Measurements from ENCODE around the gene PRR20G.
"Not testable (repeated sequence)": the region's sequence is repeated elsewhere in the genome, so short reads cannot be mapped to it uniquely, and the experiment has no call there.

The PRR20G gene

DNA sequence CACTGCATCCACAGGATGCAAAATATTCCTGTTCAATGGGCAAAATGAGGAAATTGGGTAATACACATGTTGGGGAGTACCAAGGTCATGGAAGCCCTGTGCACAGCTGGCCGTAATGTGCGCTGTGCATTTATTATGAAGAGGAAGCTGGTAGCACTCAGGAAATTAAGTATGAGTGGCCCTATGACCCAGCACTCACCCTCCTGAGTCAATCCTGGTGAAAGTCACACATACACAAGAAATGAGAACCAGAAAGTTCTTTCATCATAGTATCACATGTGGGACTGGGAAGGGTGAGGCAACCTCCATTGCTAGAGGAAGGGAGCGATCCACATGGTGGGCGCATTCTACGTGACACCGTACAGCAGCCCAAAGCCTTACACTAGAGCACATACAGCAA, 11.4 kb upstream of the PRR20G start:
- DNase-seq (ENCODE audit: low read depth, low spot score): no peak

DNA sequence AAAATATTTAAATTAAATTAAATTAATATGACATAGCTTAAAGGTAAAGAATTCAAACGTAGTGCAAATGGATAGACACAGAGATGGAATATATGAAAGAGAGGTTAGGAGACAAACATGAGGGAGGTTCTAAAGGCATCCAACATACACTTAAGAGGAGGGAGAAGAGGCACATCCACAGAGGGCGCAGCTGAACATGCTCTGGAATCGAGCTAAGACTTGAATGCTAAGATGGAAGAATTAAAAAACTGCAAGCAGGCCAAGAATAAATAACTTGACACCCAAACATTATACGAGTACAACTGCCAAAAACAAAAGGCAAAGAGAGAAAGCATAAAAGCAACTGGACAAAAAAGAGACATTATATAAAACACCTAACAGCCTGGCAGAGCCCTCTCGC, 9.1 kb upstream of the PRR20G start:
- no peak for DNase-seq (ENCODE audit: low read depth, low spot score)

DNA sequence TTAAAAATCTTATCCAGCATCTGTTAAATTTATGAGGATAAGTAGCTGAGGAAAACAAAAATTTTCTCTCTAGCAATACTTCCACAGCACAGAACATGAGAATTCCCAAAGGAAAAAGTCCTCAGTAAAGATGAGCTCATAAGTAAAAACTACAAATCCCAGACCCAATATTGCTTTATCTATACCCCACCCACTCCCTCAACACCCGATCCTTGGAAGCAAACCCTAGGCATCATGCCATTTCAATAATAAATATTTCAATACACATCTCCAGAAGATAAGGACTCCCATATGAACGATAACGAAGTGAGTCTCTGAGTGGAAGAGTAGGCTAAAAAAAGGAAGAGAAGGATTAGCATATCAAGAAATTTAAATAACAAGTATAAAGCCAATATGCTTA, 8.3 kb upstream of the PRR20G start:
- no peak for DNase-seq (ENCODE audit: low read depth, low spot score)

DNA sequence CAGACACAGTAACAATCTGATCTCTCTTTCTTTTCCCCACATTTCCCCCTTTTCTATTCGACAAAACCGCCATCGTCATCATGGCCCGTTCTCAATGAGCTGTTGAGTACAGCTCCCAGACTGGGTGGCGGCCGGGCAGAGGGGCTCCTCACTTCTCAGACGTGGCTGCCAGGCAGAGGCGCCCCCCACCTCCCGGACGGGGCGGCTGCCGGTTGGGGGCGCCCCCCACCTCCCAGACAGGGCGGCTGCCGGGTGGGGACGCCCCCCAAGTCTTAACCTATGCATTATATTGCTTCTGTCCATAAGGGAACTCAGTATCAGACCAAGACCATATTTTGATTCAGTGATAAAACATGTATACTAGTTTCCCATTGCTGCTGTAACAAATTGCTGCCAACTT, 5.8 kb upstream of the PRR20G start:
- DNase-seq (ENCODE audit: low read depth, low spot score): not testable (repeated sequence)

DNA sequence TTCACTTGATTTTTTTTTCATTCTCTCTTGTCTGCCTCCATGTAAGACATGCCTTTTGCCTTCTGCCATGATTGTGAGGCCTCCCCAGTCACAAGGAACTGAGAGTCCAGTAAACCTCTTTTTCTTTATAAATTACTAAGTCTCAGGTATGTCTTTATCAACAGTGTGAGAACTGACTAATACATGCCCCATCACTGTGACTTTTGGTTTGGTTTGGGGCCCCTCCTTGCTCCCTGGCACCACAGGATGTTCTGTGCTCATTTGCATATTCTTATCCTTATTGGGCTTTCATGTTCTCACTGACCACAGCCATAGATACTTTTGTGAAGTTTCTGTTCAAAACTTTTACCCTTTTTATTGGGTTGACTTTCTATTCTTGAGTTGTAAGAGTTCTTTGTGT, 3.8 kb upstream of the PRR20G start:
- DNase-seq (ENCODE audit: low read depth, low spot score): no peak

DNA sequence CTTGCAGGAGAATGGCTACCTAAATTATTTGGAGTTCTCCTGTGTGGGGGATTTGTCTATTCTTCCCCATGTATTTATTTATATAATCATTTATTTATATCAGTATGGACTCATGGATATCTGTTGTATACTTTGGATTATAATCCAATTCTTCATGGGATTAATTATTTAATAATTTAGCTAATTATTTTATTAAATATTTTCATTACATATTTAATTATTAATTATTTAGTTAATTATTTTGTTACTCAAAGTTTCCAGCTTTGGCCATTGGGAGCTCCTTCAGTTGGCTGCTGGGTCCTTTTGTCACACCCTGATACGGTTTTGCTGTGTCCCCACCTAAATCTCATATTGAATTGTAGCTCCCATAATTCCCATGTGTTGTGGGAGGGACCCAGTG, 3.3 kb upstream of the PRR20G start:
- no peak for DNase-seq (ENCODE audit: low read depth, low spot score)

DNA sequence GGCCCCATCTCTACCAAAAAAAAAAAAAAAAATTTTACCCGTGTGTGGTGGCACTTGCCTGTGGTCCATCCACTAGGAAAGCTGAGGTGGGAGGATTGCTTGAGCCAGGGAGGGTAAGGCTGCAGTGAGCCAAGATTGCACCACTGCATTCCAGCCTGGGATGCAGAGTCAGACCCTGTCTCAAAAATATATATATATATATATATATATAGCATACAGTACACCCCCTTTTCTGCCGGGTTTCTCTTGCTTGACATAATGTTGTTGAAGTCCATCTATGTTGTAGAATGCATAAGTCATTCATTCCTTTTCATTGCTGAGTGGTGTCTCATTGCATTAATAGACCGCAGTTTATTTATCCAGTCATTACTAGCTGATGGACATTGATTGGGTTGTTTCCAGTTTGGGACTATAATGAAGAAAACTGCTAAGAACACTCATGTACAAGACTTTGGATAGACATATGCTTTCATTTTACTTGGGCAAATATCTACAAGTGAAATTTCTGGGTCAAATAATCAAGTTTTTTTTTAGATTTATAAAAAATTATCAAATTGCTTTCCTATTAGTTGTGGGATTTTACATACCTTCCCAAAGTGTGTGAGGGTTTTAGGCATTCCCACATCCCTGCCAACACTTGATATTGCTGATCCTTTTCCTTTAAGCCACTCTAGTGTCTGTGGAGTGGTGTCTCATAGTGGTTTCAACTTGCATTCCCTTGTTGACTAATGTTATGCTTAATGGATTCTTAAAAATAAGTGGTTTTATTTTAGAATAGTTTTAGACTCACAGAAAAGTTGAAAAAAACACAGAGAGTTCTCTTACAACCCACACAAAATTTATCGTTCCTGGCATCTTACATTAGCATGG, 2.1 kb upstream of the PRR20G start:
- no peak for DNase-seq (ENCODE audit: low read depth, low spot score)

DNA sequence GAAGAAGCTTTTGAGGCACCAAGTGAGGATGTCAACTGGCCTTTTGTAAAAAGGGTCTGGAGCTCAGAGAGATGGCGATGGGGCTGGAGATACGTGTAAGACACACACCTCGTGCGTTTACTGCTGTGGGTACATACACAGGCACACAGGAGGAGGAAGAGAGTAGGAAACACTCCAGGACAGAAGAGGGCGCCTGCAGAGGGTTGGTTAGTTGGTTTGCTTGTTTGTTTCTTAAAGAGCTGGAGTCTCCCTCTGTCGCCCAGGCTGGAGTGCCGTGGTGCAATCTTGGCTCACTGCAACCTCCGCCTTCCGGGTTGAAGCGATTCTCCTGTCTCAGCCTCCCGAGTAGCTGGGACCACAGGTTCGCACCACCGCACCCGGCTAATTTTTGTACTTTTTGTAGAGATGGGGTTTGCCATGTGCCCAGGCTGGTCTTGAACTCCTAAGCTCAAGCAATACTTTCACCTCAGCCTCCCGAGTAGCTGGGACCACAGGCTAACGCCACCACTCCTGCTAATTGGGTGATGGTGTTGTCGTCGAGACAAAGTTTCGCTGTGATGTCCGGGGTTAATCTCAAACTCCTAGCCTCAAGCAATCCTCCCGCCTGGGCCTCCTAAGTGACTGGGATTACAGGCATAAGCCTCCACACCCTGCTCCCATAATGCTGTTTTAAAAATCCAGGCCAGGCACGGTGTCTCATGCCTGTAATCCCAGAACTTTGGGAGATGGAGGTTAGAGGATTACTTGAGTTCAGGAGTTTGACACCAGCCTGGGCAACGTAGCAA, 1.3 kb upstream of the PRR20G start:
- no peak for DNase-seq (ENCODE audit: low read depth, low spot score)

DNA sequence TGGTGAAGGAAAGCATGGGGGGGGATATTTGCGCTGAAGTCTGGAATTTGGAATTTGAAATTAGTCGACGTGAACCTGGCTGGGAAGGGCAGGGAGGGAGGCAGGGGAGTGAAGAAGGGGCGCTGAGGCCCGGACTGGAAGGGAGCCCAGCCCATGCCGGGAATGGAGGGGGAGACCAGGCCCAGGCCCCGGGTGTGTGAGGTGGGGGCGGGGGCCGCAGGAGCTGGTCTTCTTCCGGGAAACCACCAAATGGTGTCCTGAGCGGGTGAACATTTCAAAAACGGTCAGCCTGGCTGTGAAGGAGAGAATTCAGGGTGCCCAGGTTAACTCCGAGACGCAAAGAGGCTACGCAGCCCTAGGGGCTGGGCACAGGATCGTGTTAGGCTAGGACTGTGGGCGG, 497 bp upstream of the PRR20G start:
- DNase-seq (ENCODE audit: low read depth, low spot score): no peak

DNA sequence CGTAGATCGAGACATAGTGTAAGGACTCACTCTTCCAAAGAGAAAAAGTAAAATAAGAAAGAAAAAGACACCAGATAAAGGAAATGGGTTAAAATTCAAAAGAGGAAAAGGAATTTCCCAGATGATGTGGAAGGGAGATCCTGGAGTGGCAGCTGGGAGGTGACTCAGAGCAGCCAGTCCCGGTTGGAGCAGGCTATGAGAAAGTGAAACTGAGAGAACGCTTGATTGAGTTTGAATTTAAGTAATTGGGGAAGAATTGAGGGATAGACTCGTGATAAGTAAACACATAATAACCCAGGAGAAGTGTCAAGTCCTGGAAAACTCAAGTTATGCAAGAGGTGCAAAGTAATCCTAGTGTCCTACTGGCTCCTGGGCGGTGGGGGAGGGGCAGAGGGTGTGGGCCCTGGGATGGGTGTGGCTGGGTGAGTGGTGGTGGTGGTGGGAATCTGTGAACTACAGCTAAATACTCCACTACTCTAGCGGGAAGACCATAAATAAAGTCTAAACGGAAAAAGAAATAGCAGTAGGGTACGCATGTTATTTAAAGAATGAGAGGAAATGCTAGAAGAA, 1.2 kb downstream of the PRR20G start:
- DNase-seq (ENCODE audit: low read depth, low spot score): no peak

DNA sequence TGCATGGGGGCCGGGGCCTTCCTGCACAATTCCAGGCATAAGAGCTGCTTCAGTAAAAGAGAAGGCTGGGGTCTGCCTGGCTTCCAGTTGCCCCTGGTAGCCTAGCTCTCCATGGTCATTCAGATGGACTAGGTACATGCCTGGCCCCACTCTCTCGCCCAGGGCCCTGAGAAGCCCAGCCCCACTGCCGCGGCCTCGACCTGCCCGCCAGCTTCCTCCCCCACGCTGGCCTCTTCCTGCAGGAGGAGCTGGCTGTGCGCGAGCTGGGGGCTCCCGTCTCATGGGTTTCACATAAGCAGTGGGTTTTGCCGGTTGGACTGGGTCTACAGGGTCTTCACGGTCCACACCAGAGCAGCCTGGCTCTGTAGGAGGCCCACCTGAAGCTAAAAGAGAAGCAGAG, 3.6 kb downstream of the PRR20G start:
- DNase-seq (ENCODE audit: low read depth, low spot score): no peak

DNA sequence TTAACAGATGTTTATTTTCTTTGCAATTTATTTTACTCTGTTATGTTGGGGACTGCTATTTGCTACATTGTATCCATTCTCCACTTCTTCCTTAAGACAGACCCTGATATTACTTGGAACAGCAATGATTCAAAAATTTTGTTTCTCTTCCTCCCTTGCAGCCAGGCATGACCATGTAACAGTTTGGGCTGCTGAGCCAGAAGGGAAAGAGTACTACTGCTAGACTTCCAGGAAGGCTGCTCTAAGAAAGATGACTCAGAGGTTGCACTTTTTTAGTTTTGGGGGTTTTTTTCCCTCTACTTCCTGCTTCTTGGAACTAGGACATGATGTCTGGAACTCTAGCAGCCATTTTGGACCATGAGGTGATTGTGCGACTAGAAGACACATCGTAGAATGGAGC, 10.3 kb downstream of the PRR20G start:
- no peak for DNase-seq (ENCODE audit: low read depth, low spot score)

DNA sequence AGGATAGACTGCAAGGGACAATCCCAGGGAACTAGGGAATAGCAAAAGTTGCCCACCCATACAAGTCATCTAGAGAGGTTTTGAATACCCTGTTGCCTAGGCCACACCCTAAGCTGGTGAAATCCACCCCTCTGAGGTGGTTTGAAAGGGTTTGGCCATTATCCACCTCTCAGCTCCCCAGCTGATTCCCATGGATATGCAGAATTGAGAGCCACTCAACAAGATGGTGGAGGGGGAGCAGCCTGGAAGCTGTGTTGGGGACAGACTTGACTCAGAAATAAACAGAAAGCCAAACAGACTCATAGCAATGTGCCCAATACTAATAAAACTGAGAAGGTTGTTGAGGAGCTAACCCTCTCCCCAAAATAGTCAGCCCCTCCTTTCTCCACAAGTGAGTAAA, 10.9 kb downstream of the PRR20G start:
- DNase-seq (ENCODE audit: low read depth, low spot score): no peak

DNA sequence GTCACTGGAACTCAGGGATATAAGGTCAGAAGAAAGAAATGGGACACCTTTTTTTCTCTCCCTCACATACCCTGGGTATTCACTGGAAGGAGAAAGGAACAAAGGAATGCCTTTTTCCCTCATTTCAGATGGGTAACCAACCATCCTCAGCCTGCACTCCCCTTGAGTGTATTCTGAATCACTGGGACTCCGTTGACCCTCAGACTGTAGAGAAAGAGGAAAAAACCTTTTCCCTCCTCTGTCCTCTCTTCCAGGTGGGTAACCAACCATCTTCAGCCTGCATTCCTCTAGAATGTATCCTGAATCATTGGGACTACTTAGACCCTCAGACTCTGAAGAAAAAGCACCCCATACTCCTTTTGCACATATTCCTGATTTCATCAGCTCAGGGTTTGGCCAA, 11.4 kb downstream of the PRR20G start:
- DNase-seq (ENCODE audit: low read depth, low spot score): no peak

DNA sequence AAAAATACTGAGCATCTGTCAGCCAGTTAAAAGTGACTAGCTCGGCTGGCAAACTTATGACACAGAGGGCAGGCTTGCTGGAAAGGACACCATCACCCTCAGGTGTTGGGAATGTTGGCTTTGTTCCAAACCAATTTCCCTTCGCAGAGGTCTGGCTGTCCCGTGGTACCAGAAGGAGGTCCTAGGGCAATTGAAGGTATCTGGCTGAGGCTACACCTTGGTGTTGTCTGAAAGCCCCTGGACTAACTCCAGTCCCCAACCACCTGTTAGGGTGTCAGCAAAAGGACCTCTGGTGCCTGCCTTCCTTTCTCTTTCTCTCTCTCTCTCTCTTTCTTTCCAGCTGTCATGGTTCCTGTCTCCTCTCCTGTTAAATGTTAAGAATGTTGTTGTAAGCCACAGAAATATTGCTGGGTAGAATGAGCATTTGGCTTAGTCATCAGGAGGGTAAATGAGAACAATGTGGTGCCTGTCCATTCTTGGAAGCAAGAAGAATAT, 12.5 kb downstream of the PRR20G start:
- no peak for DNase-seq (ENCODE audit: low read depth, low spot score)

DNA sequence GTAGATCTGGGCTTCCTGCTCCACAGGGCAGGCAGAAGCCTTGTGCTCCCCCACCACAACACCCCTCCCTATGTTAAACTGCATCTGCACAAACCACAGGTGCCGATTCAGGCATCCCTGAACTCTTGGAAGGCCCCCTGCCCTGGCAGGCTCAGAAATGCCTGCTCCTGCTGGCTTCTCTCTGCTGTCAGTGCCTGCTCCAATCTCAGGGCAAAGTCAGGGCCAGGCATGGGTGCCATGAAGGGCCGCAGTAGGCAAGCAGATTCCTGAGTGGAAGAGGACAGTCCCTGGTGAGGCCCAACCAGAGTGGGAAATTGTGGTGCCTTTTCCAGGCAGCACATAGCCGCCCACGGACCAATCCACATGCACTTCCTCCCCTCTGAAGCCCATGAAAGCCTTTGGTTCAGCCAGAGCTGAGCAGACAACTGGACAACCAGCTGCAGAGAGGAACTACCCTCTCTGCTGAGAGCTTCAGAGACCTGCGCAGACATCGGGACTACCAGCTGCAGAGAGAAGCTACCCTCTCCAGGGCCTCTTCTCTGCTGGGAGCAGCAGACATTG, 13.6 kb downstream of the PRR20G start:
- no peak for DNase-seq (ENCODE audit: low read depth, low spot score)

DNA sequence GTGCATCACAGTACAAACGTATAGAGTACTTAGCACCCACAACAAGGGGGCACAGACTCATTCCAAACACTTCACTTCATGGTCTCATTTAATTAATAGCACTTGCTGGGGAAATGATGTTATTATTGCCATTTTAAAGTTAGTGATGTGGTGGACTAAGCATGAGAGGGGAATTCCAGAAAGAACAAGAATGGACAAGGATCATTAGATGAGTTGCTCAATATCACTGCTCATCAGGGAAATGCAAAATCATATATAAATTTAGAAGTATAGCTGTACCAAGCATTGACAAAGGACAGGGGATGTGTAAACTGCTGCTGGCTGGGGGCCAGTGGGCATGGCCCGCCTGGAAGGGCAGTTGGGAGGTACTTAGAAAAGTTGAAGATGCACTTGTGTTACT, 14.6 kb downstream of the PRR20G start:
- DNase-seq (ENCODE audit: low read depth, low spot score): no peak

DNA sequence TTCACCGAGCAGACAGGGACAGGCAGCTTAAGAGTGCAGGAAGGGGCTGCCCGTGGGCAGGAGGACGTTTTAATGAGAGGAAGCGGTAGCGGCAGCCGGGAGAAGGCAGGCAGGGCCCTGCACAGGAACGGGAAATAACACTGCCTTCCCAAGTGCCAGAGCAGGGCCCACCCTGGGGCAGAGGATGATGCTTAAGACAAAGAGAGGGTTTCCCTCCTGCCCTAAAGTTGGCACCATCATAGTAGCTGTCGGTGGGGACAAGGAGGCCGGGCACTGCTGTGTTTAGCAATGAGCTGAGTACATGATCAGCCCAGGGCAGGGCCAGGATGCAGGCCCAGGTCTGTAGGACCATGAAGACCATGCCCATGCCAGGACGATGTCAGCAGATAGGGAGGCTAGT, 21.7 kb downstream of the PRR20G start:
- no peak for DNase-seq (ENCODE audit: low read depth, low spot score)

DNA sequence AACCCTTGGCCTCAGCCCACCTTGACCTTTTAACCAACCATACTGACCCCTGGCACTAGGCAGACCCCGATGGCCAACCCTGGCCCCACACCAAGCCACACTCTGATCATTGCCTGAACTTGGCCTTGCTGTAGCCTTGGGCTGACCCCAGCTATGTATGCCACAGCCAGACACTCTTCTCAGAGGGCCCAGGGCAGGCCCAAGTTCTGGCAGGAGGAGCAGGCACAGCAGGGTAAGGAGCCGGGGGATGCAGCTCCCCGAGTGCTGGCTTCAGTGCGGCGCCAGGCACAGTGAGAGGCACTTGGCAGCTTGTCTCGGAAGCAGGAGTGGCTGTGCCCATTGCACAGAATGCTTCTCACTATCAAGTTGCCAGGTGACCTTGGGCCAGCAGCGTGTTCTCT, 22.3 kb downstream of the PRR20G start:
- DNase-seq (ENCODE audit: low read depth, low spot score): no peak

DNA sequence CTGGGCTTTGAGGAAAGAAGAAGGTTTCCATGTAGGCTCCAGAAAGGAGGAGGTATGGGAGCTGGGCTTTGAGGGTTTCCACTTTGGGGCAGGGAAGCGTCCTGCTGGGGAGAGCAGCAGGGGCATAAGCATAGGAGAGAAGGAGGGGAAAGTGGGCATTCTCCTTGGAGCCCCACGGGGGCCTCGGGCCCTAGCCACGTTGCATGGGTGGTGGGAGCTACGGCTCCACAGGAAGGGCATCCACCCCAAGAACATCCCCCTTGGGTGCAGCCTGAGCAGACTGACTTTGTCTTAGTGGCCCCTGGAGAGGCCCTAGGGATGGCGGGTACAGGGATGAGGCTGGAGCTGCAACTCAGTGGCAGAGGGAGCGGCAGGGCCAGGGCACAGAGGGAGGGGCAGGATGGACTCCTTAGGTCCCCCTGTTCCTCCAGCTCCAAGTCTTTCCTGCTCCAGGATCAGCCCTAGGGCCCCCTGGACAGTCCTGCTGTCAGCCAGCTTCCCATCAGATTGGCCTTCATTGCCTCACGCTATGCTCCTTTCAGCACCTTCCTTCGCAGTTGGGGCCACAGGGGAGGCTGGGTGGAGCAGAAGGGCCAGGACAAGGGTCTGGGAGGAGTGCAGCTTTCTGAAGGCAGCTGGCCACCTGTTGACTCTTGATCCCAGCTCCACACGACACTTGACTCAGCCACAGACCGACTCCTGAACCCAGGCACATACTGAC, 22.9 kb downstream of the PRR20G start:
- DNase-seq (ENCODE audit: low read depth, low spot score): no peak

DNA sequence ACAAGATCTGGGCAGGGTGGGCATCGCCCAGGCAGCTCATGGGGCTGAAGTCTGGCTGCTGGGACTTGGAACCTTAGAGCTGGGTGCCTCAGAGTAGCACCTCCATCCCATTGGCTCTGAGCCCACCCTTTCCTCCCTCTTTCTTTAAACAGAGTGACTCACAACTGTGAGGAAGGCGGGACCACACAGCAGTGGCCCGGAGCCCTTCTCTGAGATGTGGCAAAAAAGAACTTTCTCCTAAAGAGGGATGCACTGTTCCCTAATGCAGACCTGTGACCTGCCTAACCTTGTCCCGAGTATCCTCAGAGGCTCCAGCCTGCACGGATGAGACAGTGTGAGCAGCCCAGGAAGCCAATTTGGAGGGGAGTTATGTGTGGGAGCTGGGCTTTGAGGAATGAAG, 23.6 kb downstream of the PRR20G start:
- DNase-seq (ENCODE audit: low read depth, low spot score): no peak
